Epidermal melanocyte (primary cell): ENCODE measurements around the gene HOOK2.

Experiments used
- DNase-seq: peaks from one replicate; pipeline ENCODE4 v3.0.0; 2011; ENCODE audit warnings: low spot score; ENCODE audit not compliant: insufficient read length

HOOK2 gene

DNA sequence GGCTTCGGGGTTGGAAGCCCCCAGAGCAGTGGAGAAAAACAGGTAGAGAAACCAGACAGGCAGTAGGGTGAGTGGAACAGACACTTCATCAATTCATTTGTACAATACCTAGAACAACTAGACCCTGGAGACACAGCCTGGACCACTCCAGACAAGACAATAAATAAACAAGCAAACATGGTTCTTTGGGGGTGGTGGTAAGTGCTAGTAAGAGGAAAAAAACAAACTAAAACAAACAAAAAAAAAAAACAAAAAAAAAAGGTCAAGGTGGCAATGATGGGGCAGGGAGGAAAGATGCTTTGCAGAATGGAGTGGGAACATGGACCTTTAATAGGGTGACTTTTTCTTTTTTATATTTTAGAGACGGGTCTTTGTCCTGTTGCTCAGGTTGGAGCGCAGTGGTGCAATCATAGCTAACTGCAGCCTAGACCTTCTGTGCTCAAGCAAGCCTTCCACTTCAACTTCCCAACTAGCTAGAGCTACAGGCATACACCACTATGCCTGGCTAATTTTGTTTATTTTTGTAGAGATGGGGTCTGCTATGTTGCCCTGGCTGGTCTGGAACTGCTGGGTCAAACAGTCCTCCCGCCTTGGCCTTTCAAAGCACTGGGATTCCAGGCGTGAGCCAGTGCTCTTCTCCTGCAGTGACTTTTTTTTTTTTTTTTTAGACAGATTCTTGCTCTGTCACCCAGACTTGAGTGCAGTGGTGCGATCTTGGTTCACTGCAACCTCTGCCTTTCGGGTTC is 19.0 kb upstream of the HOOK2 start:
- DNase-seq, result no peak

- DNase-seq, result peak; percentile 97
Observed at GRCh38 chr19:12793290-12794195, 18.2 kb upstream of the HOOK2 start.

- no peak for DNase-seq
Observed at GRCh38 chr19:12792853-12793289, 17.5 kb upstream of the HOOK2 start.

- no peak for DNase-seq
Observed at GRCh38 chr19:12792051-12792852, 16.9 kb upstream of the HOOK2 start.

DNA sequence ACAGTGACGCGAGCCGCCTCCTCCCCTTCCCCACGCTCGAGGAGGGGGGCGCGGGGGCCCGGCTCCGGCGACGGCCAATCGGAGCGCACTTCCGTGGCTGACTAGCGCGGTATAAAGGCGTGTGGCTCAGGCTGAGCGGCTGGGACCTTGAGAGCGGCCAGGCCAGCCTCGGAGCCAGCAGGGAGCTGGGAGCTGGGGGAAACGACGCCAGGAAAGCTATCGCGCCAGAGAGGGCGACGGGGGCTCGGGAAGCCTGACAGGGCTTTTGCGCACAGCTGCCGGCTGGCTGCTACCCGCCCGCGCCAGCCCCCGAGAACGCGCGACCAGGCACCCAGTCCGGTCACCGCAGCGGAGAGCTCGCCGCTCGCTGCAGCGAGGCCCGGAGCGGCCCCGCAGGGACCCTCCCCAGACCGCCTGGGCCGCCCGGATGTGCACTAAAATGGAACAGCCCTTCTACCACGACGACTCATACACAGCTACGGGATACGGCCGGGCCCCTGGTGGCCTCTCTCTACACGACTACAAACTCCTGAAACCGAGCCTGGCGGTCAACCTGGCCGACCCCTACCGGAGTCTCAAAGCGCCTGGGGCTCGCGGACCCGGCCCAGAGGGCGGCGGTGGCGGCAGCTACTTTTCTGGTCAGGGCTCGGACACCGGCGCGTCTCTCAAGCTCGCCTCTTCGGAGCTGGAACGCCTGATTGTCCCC is 16.1 kb upstream of the HOOK2 start, which contains the start of gene JUNB:
Gene JUNB (plus strand): TSS at position 142 of the 706 bp plus-strand sequence. CDS start 286 bp downstream, at position 428.
- DNase-seq, result peak; percentile 97

GRCh38 chr19:12790628-12791344 is 15.4 kb upstream of the HOOK2 start:
- DNase-seq, result no peak

DNA sequence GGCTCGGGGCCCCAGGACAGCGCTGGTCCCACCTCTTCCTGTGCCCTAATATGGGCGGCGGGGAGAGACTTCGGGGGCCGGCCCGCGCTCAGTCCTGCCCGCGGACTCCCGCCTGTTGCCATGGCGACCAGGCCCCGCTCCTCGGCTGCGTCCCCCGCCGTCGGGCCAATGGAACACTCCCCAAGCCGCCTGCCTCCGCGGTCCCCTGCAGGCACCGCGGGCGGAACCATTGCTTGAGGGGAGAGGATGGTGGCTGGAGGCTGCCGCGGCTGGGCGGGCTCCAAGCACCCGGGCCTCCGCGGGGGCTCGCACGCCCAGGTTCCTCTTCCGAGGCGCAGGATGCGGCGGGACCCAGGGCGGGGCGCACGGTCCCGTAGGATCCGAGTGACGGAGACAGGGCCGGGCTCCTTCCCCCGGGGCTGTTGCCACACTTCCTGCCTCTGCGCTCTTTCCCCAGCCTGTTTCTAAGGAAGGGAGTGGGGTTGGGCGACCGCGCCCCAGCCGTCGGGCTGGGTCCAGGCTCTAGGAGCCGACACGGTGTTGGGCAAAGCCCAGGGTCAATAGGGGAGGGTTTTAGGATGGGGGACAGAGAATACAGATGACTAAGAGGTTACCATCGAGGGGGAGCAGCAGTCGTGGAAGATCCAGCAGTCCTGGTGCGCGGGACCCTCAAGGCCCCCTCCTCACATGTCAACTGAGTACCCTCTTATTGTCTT is 14.7 kb upstream of the HOOK2 start:
- DNase-seq, result peak; percentile 98

DNA sequence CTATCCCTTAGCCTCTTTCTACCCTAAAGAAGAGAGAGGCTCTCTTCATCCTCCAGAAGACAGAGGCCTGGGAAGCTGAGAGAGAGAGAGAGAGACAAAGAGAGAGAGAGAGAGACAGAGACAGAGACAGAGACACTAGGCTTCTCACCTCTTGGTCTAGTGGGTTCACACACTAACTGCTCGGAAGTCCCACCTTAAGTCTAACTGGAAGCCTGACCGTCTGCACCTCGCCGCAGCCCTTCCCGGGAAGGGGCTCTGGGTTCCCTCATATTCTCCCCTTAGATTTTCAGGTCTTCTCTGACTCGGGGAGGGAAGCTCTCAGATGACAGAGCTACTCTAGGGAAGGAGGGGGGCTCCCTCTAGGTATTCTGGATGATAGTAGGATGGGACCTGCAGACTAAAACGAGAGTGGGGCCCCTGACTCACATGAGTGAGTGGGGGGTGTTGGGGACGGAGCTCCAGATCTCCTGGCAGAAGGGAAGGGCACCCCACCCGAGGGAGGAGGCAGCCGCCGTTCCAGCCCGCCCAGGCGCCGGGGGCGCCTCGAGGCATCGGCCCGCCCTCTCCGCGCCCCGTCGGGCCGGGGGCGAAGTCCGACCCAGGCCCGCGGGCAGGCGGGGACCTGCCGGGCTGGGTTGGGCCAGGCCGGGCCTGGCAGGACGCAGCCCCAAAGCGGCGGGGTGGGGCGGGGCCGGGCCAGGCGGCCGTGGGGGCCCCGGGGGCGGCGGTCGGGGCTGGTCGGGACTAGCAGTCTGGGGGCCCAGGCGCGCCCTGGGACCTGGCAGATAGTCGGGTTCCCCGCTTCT is 13.9 kb upstream of the HOOK2 start:
- no peak for DNase-seq

GRCh38 chr19:12788682-12789097 is 13.3 kb upstream of the HOOK2 start:
- DNase-seq, result no peak

GRCh38 chr19:12788042-12788681 is 12.8 kb upstream of the HOOK2 start:
- no peak for DNase-seq

GRCh38 chr19:12787458-12787857 is 12.1 kb upstream of the HOOK2 start:
- no peak for DNase-seq

DNA sequence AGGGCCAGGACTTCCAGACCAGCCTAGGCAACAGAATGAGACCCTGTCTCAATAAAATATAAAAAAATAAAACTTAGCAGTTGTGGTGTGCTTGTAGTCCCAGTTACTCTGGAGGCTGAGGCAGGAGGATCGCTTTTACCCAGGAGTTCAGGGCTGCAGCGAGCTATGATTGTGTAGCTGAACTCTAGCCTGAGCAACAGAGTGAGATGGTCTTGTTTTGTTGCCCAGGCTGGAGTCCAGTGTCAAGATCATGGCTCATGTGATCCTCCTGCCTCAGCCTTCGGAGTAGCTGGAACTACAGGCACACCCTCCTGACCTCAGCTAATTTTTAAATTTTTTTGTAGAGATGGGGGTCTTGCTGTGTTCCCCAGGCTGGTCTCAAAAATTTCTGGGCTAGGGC is 11.6 kb upstream of the HOOK2 start:
- DNase-seq, result no peak

DNA sequence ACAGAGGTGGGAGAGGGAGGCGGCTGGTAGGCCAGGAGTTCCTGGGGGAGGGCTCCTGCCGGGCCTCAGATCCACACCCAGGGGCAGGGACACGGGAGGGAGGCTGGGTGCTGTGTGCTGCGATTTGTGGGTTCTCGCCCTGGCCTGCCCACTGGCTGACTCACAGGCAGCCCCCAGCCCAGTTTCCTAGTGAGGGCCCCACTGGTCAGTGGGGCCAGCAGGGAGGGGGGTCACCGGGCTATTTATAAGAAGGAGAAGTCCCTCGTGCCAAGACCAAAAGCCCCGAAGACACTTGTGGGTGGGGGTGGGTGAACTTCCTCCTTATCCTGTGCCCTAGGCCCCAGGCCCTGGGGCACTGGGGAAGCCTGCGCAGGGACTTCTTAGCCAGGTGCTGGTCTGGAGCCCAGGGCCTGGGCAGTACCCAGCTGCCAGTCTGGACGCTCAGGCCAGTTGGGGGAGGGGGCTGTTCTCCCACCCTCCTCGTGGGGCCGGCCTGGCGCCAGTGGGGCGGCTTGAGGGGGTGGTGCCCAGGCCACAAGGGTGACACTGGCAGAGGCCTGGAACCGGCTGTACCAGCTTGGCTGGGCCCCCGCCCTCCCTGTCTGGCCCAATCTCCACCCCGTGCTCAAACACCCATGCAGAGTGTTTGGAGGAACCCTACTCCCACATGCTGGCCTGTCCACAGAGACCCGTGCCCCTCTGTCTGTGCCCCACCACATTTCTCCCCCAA is 11.0 kb upstream of the HOOK2 start:
- no peak for DNase-seq

DNA sequence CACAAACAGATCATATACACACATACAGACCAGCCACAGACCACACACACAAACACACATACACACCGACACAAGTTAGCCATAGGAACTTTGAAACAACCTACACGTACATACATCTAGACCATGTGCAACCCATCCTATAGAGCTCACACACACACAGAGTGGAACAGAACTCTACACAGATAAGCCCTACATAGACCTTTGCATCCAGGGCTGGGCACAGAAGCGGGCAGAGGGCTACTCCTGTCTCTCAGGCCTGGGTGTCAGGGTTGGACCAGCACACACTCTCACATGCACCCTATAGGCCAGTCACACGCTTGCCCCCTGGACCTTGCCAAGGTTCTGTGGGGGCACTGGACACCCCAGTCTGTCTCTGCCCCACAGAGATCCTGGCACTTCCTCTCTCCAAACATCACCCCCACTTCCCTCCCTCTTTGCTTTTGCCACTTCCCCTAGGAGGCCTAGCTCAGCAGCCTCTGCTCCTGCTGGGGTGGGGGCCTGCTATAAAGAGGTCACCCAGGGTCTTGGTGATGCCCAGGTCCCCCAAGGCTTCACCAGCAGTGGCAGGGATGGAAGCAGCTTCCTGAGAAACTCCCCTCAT is 10.2 kb upstream of the HOOK2 start:
- no peak for DNase-seq

DNA sequence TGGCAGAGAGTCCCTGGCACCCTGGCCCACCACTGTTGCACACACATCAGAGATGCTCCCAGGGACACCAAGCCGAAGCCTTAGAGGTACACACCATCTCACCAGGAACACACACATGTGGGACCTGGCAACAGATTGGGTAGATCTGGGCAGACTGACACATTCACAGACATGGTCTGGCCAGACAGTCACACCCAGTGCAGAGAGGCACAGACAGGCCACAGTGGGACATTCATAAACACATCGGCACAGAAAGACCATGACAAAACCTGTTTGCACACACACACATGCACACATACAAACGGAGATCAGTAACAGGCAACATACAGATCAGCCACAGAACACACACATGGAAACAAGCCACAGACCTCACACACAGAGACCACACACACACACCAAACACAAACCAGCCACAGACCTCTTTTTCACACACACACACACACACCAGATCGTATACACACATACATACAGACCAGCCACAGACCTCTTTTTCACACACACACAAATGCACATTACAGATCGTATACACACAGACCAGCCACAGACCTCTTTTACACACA is 9.6 kb upstream of the HOOK2 start:
- DNase-seq, result no peak

- no peak for DNase-seq
Observed at GRCh38 chr19:12784394-12784870, 9.1 kb upstream of the HOOK2 start.
